ENCODE results near the gene OGA.

Gene OGA

DNA sequence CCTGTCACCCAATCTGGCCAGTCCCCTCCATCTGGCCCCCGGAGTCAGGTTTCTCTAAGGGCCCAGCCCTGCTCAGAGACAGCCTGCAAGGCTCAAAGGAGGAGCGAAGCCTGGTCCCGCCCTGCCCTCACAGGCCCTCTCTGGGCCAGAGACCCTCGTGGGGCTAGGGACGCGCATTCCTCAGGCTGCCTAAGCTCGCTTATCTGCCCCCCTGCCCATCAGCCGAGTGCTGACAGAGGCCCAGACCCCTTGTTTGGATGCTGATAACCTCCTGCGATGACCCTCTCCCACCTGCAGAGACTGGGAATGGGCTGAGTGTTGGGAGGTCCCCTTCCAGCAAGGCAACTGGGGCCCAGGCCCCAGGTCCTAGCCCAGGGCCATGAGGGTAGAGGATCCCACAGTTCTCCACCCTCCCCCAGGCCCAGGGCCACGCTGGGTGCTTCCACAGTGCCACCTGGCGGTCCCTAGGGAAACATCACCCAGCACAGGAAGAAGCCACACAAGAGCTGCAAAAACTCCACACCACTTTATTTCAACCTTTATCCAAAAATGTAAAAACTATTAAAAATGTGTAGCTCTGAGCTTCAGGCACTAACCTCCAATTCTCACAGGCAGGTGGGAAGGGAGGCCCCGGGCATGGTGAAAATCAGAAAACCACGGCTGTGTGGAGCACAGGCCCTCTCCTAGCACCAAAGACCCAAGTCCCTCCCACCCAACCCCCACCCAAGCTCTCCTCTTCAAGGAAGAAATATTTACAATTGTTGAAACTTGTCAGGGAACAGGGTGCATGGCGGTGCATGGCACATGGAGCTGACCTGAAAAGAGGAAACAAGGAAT lies 37.2 kb downstream of the OGA start (continued):
- no peak for TF ChIP-seq ZNF26 (tag by site-specific recombination; IDR thresholded peaks at IDR 0.05)
- peak; percentile 86 for TF ChIP-seq ZNF341 (tag by site-specific recombination; IDR thresholded peaks at IDR 0.05; ENCODE audit: low read depth)
- TF ChIP-seq ZNF501 (tag by site-specific recombination; IDR thresholded peaks at IDR 0.05), result peak; percentile 28; the same call in 1 of the 2 replicates
- peak; percentile 83; the same call in 1 of the 2 replicates for TF ChIP-seq ZNF2 (tag by site-specific recombination; IDR thresholded peaks at IDR 0.05)
- peak; percentile 65; the same call in 1 of the 2 replicates for TF ChIP-seq ZNF660 (tag by site-specific recombination; IDR thresholded peaks at IDR 0.05)
- TF ChIP-seq ZNF24 (tag by site-specific recombination; IDR thresholded peaks at IDR 0.05), result peak; percentile 50; the same call in 1 of the 2 replicates
- 0 out of 2 replicates have a peak, but pooled peaks have one; percentile 43 for TF ChIP-seq ZSCAN30 (tag by site-specific recombination; IDR thresholded peaks at IDR 0.05)
- no peak for TF ChIP-seq ZNF585B (tag by site-specific recombination; IDR thresholded peaks at IDR 0.05)
- no peak for TF ChIP-seq YY2 (tag by site-specific recombination; IDR thresholded peaks at IDR 0.05)
- TF ChIP-seq ZBTB8A (tag by site-specific recombination; IDR thresholded peaks at IDR 0.05), result peak; percentile 63
- peak; percentile 52 for TF ChIP-seq GLIS2 (tag by site-specific recombination; IDR thresholded peaks at IDR 0.05)
- TF ChIP-seq BCL11B (tag by site-specific recombination; IDR thresholded peaks at IDR 0.05; ENCODE audit: low read depth), result peak; percentile 67

GRCh38 chr10:101780187-101780817 lies 37.9 kb downstream of the OGA start:
- Histone ChIP-seq H3K9me3 (ENCODE audit: control insufficient read depth, insufficient read depth, low read depth, low read length) (no peaks in the 10 kb centered on the region), H3K36me3 (ENCODE audit: control insufficient read depth in 2 of 2, insufficient read depth in 1 of 2, low read length in 2 of 2) (peaks cover 0 to 22% of the 10 kb centered on the region in 2 experiments; a peak in 1 of 3 replicates), H3K4me1 (ENCODE audit: control insufficient read depth, insufficient read depth, low read length) (peaks cover 18% of the 10 kb centered on the region), H3K4me3 (ENCODE audit: low read depth, low read length) (no peak overlapping the region), H3K27ac (ENCODE audit: extremely low read depth, low read depth, low read length) (no peak overlapping the region; the same call in 1 of the 2 replicates)
- ChIA-PET CTCF (interaction anchor here (0.6 to 8.1 kb wide), 25 partner anchors 9 to 619 kb away, joined by 3 to 203 read pairs (median 7); partner anchors contain the start of genes DPCD, OGA and POLL), POLR2A (interaction anchor here (1.3 kb wide), 1 partner anchor 178 kb away, joined by 11 read pairs; no protein-coding TSS in a partner anchor)
- TF ChIP-seq ZFP3 (tag by site-specific recombination; IDR thresholded peaks at IDR 0.05; ENCODE audit: low read depth) (no peak), ZNF521 (tag by site-specific recombination; IDR thresholded peaks at IDR 0.05) (no peak), SP3 (tag by site-specific recombination; IDR thresholded peaks at IDR 0.05) (0 out of 2 replicates have a peak, but pooled peaks have one; percentile 21), ZNF350 (tag by site-specific recombination; IDR thresholded peaks at IDR 0.05) (no peak), PRDM4 (tag by site-specific recombination; IDR thresholded peaks at IDR 0.05) (no peak), ZNF837 (tag by site-specific recombination; IDR thresholded peaks at IDR 0.05) (no peak), IKZF3 (tag by site-specific recombination; IDR thresholded peaks at IDR 0.05) (no peak), ZBTB8A (tag by site-specific recombination; IDR thresholded peaks at IDR 0.05) (peak; percentile 65), ZNF394 (tag by site-specific recombination; IDR thresholded peaks at IDR 0.05; ENCODE audit: borderline replicate concordance) (no peak; the same call in none of the 2 replicates), ZNF10 (tag by site-specific recombination; IDR thresholded peaks at IDR 0.05) (no peak), ZFP37 (tag by site-specific recombination; IDR thresholded peaks at IDR 0.05) (no peak), ZSCAN5A (tag by site-specific recombination; IDR thresholded peaks at IDR 0.05) (no peak), ZNF501 (tag by site-specific recombination; IDR thresholded peaks at IDR 0.05) (peak; percentile 0; the same call in 1 of the 2 replicates)
- TF ChIP-seq, protein P1, sequence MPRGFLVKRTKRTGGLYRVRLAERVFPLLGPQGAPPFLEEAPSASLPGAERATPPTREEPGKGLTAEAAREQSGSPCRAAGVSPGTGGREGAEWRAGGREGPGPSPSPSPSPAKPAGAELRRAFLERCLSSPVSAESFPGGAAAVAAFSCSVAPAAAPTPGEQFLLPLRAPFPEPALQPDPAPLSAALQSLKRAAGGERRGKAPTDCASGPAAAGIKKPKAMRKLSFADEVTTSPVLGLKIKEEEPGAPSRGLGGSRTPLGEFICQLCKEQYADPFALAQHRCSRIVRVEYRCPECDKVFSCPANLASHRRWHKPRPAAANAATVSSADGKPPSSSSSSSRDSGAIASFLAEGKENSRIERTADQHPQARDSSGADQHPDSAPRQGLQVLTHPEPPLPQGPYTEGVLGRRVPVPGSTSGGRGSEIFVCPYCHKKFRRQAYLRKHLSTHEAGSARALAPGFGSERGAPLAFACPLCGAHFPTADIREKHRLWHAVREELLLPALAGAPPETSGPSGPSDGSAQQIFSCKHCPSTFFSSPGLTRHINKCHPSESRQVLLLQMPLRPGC (tag by site-specific recombination; IDR thresholded peaks at IDR 0.05), result no peak
- TF ChIP-seq, protein P2, sequence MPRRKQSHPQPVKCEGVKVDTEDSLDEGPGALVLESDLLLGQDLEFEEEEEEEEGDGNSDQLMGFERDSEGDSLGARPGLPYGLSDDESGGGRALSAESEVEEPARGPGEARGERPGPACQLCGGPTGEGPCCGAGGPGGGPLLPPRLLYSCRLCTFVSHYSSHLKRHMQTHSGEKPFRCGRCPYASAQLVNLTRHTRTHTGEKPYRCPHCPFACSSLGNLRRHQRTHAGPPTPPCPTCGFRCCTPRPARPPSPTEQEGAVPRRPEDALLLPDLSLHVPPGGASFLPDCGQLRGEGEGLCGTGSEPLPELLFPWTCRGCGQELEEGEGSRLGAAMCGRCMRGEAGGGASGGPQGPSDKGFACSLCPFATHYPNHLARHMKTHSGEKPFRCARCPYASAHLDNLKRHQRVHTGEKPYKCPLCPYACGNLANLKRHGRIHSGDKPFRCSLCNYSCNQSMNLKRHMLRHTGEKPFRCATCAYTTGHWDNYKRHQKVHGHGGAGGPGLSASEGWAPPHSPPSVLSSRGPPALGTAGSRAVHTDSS (tag by site-specific recombination; IDR thresholded peaks at IDR 0.05), result no peak
